Pancreas (tissue), 10 donors: ENCODE measurements around the gene AMBP. TPM values are rescaled to one million over a fixed set of nuclear protein-coding genes. Genes with fewer than 3 reads are reported as not detected.

ENCODE experiments used
- ATAC-seq, 4 donors: fragments of 200-7000 bp; cut with Tn5 transposase; one replicate each; pipeline versions ENCODE4 v1.8.0 to v1.9.1; 2020; ENCODE audit warnings: mild to moderate bottlenecking in 4 of 4, moderate library complexity in 4 of 4
- DNase-seq, 6 donors: peaks; one replicate each; pipeline ENCODE4 v3.0.0-alpha.2; 2020
- FAIRE-seq: peaks from 2 replicates; lab custom pipeline; 2012; peaks lifted over from hg19 to GRCh38; lab: Jason Lieb, UNC
- H3K27ac ChIP-seq, 4 donors: fragments of 200-600 bp; sonication (generic); 1 replicate in 3 of 4; 2 replicates in 1 of 4; pipeline versions ENCODE4 v1.5.0 to v1.8.0; 2020
- H3K27me3 ChIP-seq, 4 donors: fragments of 200-600 bp; one replicate each; pipeline ENCODE4 v1.8.0; 2021
- H3K36me3 ChIP-seq, 3 donors: fragments of 200-600 bp; sonication (generic) in 1 of 3; one replicate each; pipeline versions ENCODE4 v1.5.0 to v1.8.0; 2020 to 2021
- H3K4me1 ChIP-seq, 3 donors: fragments of 200-600 bp; one replicate each; pipeline ENCODE4 v1.8.0; 2021
- H3K4me3 ChIP-seq, 4 donors: fragments of 200-600 bp; sonication (generic) in 2 of 4; one replicate each; pipeline versions ENCODE4 v1.5.0 to v1.8.0; 2020 to 2021
- H3K9me3 ChIP-seq, 4 donors: fragments of 200-600 bp; one replicate each; pipeline ENCODE4 v1.8.0; 2021
- CTCF ChIP-seq, 4 donors: fragments of 200-600 bp; sonication (generic) in 3 of 4; IDR thresholded peaks; one replicate each; pipeline versions ENCODE4 v1.5.0 to v1.8.0; 2021; ENCODE audit warnings: antibody characterized with exemption in 4 of 4
- WGBS, 2 donors: extraction: QIAGEN DNeasy Blood & Tissue Kit; methylation state at CpG; one replicate each; pipeline ENCODE4 v1.1.7; 2013; 5-methylcytosine and 5-hydroxymethylcytosine counted together
- intact Hi-C, 3 donors: fragments of 100-400 bp; cut with DNase I; formaldehyde crosslinking; loops; one replicate each; pipeline versions ENCODE4 v1.11.1 to v1.14.2; 2022
- polyA plus RNA-seq, 2 donors: library from polyadenylated mRNA; stranded (reverse); fragments of 200-250 nt; gene quantifications; one replicate each; pipeline ENCODE4 v1.2.3, GENCODE V29; 2013
- total RNA-seq, 6 donors: library from RNA; stranded (reverse); fragmentation: NEBNext Ultra II Directional in 4 of 6; extraction: Animal tissue kit (Norgen Biotek cat#: 25700) in 4 of 6; gene quantifications; one replicate each; pipeline versions ENCODE4 v1.2.1 to v1.2.4, GENCODE V29; 2021 to 2023
- donor health status: healthy with polysubstance abuse.
- donor health status: DM: no; HTN: no; CAD: no; lungs with moderate emphysema.
- donor health status: DM: no; HTN: no; CAD: no.
- donor health status: control.
- donor health status: control.
- donor health status: Bipolar disorder and iron deficiency.
- donor health status: DM: yes; HTN: yes; CAD: no.
- donor health status: DM: no; HTN: no; CAD: no.
- donor health status: DM: no; HTN: no; CAD: no.
- donor health status: DM: yes; HTN: yes; CAD: no.

Gene AMBP
- total and polyA plus RNA-seq, 8 donors = 62.7 to 370 (median 102) TPM

GRCh38 chr9:114025196-114025753 is 52.8 kb downstream of the AMBP start:
- Histone ChIP-seq H3K27me3 (no peaks in the 10 kb centered on the region), H3K4me1 (no peaks in the 10 kb centered on the region), H3K4me3 (no peak overlapping the region), H3K27ac (no peak overlapping the region), H3K9me3 (peaks cover 0 to 2% (median 0%) of the 10 kb centered on the region in 4 donors), H3K36me3 (peaks cover 0 to 4% (median 4%) of the 10 kb centered on the region in 3 donors)
- no peak for FAIRE-seq
- intact Hi-C loops = no loop called here
- no peak for DNase-seq
- TF ChIP-seq CTCF (IDR thresholded peaks at IDR 0.05) = no peak
- ATAC-seq = no peak
- WGBS, 2 donors = 95 to 100% methylated on average over 3 of the region's 3 CpGs

GRCh38 chr9:114023961-114024360 is 54.1 kb downstream of the AMBP start:
- intact Hi-C loops = no loop called here
- Histone ChIP-seq H3K36me3 (peaks cover 0 to 4% (median under 1%) of the 10 kb centered on the region in 3 donors), H3K27me3 (no peaks in the 10 kb centered on the region), H3K27ac (no peak overlapping the region), H3K4me1 (no peaks in the 10 kb centered on the region), H3K9me3 (peaks cover 0 to 2% (median 0%) of the 10 kb centered on the region in 4 donors), H3K4me3 (no peak overlapping the region)
- FAIRE-seq (no peak), DNase-seq (no peak), ATAC-seq (no peak)
- WGBS, 2 donors = 94 to 98% methylated on average over 1 of the region's 1 CpG
- no peak for TF ChIP-seq CTCF (IDR thresholded peaks at IDR 0.05)

GRCh38 chr9:114021578-114021977 is 56.5 kb downstream of the AMBP start:
- no peak for TF ChIP-seq CTCF (IDR thresholded peaks at IDR 0.05)
- no peak for ATAC-seq
- FAIRE-seq = no peak
- intact Hi-C loops = no loop called here
- H3K27me3 ChIP-seq = no peaks in the 10 kb centered on the region
- H3K27ac ChIP-seq = no peak overlapping the region
- WGBS, 2 donors = 90 to 97% methylated on average over 3 of the region's 3 CpGs
- H3K9me3 ChIP-seq = peaks cover 0 to 2% (median 0%) of the 10 kb centered on the region in 4 donors
- H3K4me3 ChIP-seq = no peak overlapping the region
- H3K4me1 ChIP-seq = no peaks in the 10 kb centered on the region
- H3K36me3 ChIP-seq = peaks cover 0 to 12% (median 0%) of the 10 kb centered on the region in 3 donors
- DNase-seq = no peak

- Histone ChIP-seq H3K27ac (no peak overlapping the region), H3K4me3 (no peak overlapping the region), H3K36me3 (peaks cover 0 to 7% (median 0%) of the 10 kb centered on the region in 3 donors), H3K9me3 (peaks cover 0 to 2% (median 0%) of the 10 kb centered on the region in 4 donors), H3K27me3 (no peaks in the 10 kb centered on the region), H3K4me1 (no peaks in the 10 kb centered on the region)
- TF ChIP-seq CTCF (IDR thresholded peaks at IDR 0.05) = no peak
- 89 to 92% methylated on average over 6 of the region's 6 CpGs for WGBS, 2 donors
- FAIRE-seq (no peak), ATAC-seq (no peak), DNase-seq (peak in 1 of 6 donors; percentile 46)
- intact Hi-C loops = no loop called here
Measured at GRCh38 chr9:114017741-114018715, 60.1 kb downstream of the AMBP start.
